Measurements from ENCODE around the gene GAA.

GAA gene

GRCh38 chr17:80101011-80101945 is at the start of gene GAA:
Gene GAA (plus strand): TSS chr17:80101581. CDS start chr17:80104587, 3,006 bp downstream.
- DNase-seq: peak; percentile 91

- DNase-seq: no peak
These were observed 49.7 kb upstream of the GAA start for GRCh38 chr17:80051681-80052080.

- DNase-seq: no peak
These were observed 48.3 kb upstream of the GAA start for GRCh38 chr17:80053102-80053501.

GRCh38 chr17:80055597-80055996 is 45.8 kb upstream of the GAA start:
- DNase-seq: no peak

GRCh38 chr17:80058311-80058955 is 42.9 kb upstream of the GAA start:
- no peak for DNase-seq

DNA sequence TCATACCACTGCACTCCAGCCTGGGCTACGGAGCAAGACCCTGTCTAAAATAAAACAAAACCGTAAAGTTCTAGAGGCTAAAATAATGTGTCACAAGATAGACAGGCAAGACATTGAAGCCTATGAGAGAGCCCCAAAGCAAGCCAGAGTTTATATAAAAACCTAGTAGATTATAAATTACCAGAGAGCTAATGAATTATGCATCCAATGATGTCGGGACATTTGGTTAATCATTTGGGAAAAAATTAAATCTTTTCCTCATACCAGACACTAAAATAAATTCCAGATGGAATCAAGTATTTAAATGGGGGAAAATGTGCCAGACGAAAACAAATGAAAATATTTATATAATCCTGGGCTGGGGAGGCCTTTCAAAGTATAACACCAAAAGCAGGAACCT is 40.7 kb upstream of the GAA start:
- no peak for DNase-seq

- DNase-seq: no peak
These were observed 40.0 kb upstream of the GAA start for GRCh38 chr17:80061421-80061820.

GRCh38 chr17:80063830-80064585 is 37.4 kb upstream of the GAA start:
- peak; percentile 17 for DNase-seq

DNA sequence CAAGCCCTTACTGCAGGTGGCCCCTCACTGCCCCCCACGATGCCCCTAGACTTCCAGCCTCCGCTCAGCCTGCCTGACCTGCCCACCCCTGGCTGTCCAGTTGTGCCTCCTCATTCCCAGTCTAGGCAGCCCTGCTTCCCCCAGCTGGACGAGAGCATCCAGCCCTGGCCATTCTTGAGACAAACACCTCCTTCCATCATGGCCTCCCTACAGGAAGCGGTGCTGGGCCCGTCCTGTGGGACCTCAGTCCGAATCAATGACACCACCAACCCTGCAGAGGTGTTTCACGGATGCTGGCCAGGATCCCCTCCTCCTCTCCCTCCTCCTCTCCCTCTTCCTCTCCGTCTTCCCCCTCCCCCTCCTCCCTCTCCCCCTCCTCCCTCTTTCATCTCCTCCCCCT is 36.7 kb upstream of the GAA start:
- DNase-seq: no peak

GRCh38 chr17:80065478-80066170 is 35.8 kb upstream of the GAA start:
- no peak for DNase-seq

DNA sequence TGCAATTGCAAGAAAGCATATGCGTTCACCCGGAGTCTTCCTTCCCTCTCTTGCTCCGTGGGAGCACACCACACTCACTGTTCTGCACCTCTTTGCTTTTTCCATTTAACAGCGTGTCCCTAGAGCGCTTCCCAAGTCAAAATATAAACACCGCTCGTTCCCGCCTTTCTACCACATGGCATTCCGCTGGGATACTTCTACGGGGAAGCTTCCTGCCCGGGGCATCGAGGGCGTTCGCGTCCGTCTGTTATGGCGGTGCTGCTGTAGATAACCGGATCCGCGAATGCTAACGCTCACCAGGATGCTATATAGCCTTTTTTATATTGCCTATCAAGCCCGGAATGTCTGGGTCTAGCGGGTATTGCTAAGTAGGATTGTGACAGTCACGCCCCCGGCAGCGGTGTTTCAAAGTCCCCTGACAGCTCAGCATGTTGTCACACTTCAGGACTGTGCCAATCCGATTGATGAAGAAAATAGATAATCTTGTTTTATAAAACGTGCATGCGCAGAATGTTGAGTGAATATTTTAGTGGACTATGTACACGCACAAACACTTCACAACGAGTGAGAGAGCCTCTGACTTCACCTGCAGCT is 33.9 kb upstream of the GAA start:
- DNase-seq: no peak

- DNase-seq: no peak
These were observed 32.8 kb upstream of the GAA start for GRCh38 chr17:80068301-80069222.

- no peak for DNase-seq
These were observed 30.8 kb upstream of the GAA start for GRCh38 chr17:80070375-80071115.

GRCh38 chr17:80071116-80071841 is 30.1 kb upstream of the GAA start:
- DNase-seq: no peak

DNA sequence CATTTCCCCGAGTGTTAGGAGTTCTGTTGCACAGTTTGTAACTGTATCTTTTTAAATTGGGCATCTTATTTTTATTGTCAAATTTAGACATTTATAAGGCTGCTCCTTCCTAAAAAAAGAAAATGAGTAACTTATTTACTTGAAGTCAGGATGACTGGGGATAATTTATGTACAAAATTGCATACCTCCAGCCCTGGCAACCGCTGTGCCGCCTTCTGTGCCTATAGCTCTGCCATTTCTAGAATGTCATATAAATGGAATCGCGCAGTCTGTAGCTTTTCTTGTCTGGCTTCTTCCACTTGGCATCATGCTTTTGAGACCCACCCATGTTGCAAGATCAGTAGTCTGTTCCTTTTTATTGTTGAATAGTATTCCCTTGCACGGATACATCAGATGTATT is 29.0 kb upstream of the GAA start:
- no peak for DNase-seq

GRCh38 chr17:80080081-80080480 is 21.3 kb upstream of the GAA start:
- DNase-seq: no peak

- DNase-seq: no peak
These were observed 19.8 kb upstream of the GAA start for GRCh38 chr17:80081596-80081995.

GRCh38 chr17:80082403-80083135 is 18.8 kb upstream of the GAA start:
- DNase-seq: peak; percentile 32

DNA sequence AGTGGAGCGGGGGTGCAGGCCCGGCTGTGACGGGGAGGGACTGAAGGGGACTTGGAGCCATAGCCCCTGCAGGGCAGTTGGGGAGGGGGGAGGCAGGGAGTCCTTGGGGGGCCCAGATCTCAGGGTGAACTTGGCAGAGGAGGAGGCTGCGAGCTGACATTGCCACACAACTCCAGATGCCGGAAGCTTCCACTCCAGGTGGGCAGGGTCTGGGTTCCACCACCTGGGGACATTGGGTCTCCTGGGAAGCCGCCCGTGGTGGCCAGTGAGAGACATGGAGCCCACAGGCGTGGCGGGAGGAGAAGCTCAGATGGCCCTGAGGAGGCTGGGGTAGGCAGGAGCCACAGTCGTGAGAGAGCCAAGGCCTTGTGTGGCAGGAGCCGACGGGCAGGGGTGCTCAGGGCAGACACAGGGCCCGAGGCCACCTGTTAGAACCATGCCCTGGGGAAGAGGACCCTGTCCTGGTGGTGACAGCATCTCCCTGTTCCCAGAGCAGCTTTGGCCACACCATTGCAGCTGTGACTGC is 18.2 kb upstream of the GAA start:
- no peak for DNase-seq
